Vagina (tissue), 2 donors: ENCODE measurements around the gene GPN2. TPM values are rescaled to one million over a fixed set of nuclear protein-coding genes. Genes with fewer than 3 reads are reported as not detected.
"Not testable (repeated sequence)": the region's sequence is repeated elsewhere in the genome, so short reads cannot be mapped to it uniquely, and the experiment has no call there.

Experiments used
- DNase-seq, 2 donors: peaks; one replicate each; pipeline ENCODE4 v3.0.0-alpha.2; 2017; ENCODE audit errors: extremely low spot score in 2 of 2
- H3K27ac ChIP-seq: fragments of 200-600 bp; sonication (generic); one replicate; pipeline ENCODE4 v1.5.1; 2019
- H3K27me3 ChIP-seq: fragments of 200-600 bp; sonication (generic); one replicate; pipeline ENCODE4 v1.5.1; 2019
- H3K36me3 ChIP-seq, 2 donors: fragments of 200-600 bp; sonication (generic); one replicate each; pipeline ENCODE4 v1.5.1; 2017 to 2019
- H3K4me1 ChIP-seq: fragments of 200-600 bp; sonication (generic); one replicate; pipeline ENCODE4 v1.5.1; 2019
- H3K4me3 ChIP-seq, 2 donors: fragments of 200-600 bp; sonication (generic); 1 replicate in 1 of 2; 2 replicates in 1 of 2; pipeline ENCODE4 v1.5.1; 2016 to 2019
- H3K9me3 ChIP-seq: fragments of 200-600 bp; sonication (generic); one replicate; pipeline ENCODE4 v1.5.1; 2019
- CTCF ChIP-seq, 3 experiments: fragments of 450-650 bp in 2 of 3; fragments of 200-600 bp in 1 of 3; sonication (generic) in 1 of 3; IDR thresholded peaks; one replicate each; pipeline ENCODE4 v1.5.1; 2017 to 2019; ENCODE audit warnings: antibody characterized with exemption in 3 of 3, mild to moderate bottlenecking in 2 of 3, moderate library complexity in 2 of 3
- POLR2A ChIP-seq, 2 donors: fragments of 450-650 bp; IDR thresholded peaks; one replicate each; pipeline ENCODE4 v1.6.1; 2017; ENCODE audit warnings: antibody characterized with exemption in 2 of 2, mild to moderate bottlenecking in 2 of 2, moderate library complexity in 2 of 2
- POLR2AphosphoS5 ChIP-seq, 2 donors: sonication (generic); formaldehyde crosslinking; IDR thresholded peaks; one replicate each; pipeline ENCODE4 v1.9.0; 2017; ENCODE audit warnings: antibody characterized with exemption in 2 of 2, mild to moderate bottlenecking in 2 of 2, low read depth in 1 of 2; ENCODE audit not compliant: insufficient read depth in 1 of 2
- intact Hi-C: fragments of 100-400 bp; cut with DNase I; formaldehyde crosslinking; loops from one replicate; pipeline ENCODE4 v1.15.1; 2023
- total RNA-seq: library from RNA; depleted of rRNA; stranded (reverse); fragments of >200 nt; gene quantifications from one replicate; pipeline ENCODE4 v1.2.3, GENCODE V29; 2016

GPN2 gene
- total RNA-seq, 1 donor from 2014 or later: 11.5 TPM

GRCh38 chr1:26839339-26839722 lies 50.8 kb downstream of the GPN2 start:
- TF ChIP-seq CTCF (IDR thresholded peaks at IDR 0.05) (no peak), POLR2AphosphoS5 (IDR thresholded peaks at IDR 0.05; ENCODE audit: insufficient read depth in 1 of 2, low read depth in 1 of 2) (no peak), POLR2A (IDR thresholded peaks at IDR 0.05) (no peak)
- intact Hi-C loops: no loop called here
- H3K27ac ChIP-seq: no peak overlapping the region
- peaks cover 0 to 58% of the 10 kb centered on the region in 2 donors for H3K36me3 ChIP-seq
- no peaks in the 10 kb centered on the region for H3K27me3 ChIP-seq
- no peak for DNase-seq
- no peak overlapping the region for H3K4me3 ChIP-seq
- no peaks in the 10 kb centered on the region for H3K4me1 ChIP-seq
- no peaks in the 10 kb centered on the region for H3K9me3 ChIP-seq

GRCh38 chr1:26838474-26839338 lies 51.4 kb downstream of the GPN2 start:
- H3K4me1 ChIP-seq: no peaks in the 10 kb centered on the region
- TF ChIP-seq POLR2AphosphoS5 (IDR thresholded peaks at IDR 0.05; ENCODE audit: insufficient read depth in 1 of 2, low read depth in 1 of 2): no peak
- no peak for TF ChIP-seq POLR2A (IDR thresholded peaks at IDR 0.05)
- intact Hi-C loops: no loop called here
- no peaks in the 10 kb centered on the region for H3K9me3 ChIP-seq
- no peak overlapping the region for H3K4me3 ChIP-seq
- H3K27me3 ChIP-seq: no peaks in the 10 kb centered on the region
- no peak overlapping the region for H3K27ac ChIP-seq
- peaks cover 0 to 61% of the 10 kb centered on the region in 2 donors for H3K36me3 ChIP-seq
- no peak for DNase-seq

- peaks cover 0 to 60% of the 10 kb centered on the region in 2 donors for H3K36me3 ChIP-seq
- not testable (repeated sequence) for H3K4me3 ChIP-seq
Measured at GRCh38 chr1:26837665-26838064, 52.4 kb downstream of the GPN2 start.

GRCh38 chr1:26833432-26834405 lies 56.4 kb downstream of the GPN2 start:
- intact Hi-C loops: no loop called here
- no peak for DNase-seq
- Histone ChIP-seq H3K27me3 (no peaks in the 10 kb centered on the region), H3K36me3 (peaks cover 0 to 40% of the 10 kb centered on the region in 2 donors), H3K9me3 (no peaks in the 10 kb centered on the region), H3K4me1 (peaks cover 19% of the 10 kb centered on the region), H3K27ac (peak overlapping the region; percentile 44), H3K4me3 (no peak overlapping the region)
- TF ChIP-seq CTCF (IDR thresholded peaks at IDR 0.05): no peak
- no peak for TF ChIP-seq POLR2AphosphoS5 (IDR thresholded peaks at IDR 0.05; ENCODE audit: insufficient read depth in 1 of 2, low read depth in 1 of 2)
- no peak for TF ChIP-seq POLR2A (IDR thresholded peaks at IDR 0.05)

More at GRCh38 chr1:26837665-26838064, 52.4 kb downstream of the GPN2 start:
- H3K9me3 ChIP-seq, H3K27ac ChIP-seq, H3K27me3 ChIP-seq, DNase-seq, H3K4me1 ChIP-seq, intact Hi-C loops: not testable (repeated sequence)

GRCh38 chr1:26832249-26832960 lies 57.7 kb downstream of the GPN2 start:
- TF ChIP-seq CTCF (IDR thresholded peaks at IDR 0.05) (no peak), POLR2A (IDR thresholded peaks at IDR 0.05) (no peak), POLR2AphosphoS5 (IDR thresholded peaks at IDR 0.05; ENCODE audit: insufficient read depth in 1 of 2, low read depth in 1 of 2) (no peak)
- DNase-seq: no peak
- intact Hi-C loops: no loop called here
- no peak overlapping the region for H3K4me3 ChIP-seq
- H3K27me3 ChIP-seq: no peaks in the 10 kb centered on the region
- H3K4me1 ChIP-seq: peaks cover 32% of the 10 kb centered on the region
- peaks cover 0 to 33% of the 10 kb centered on the region in 2 donors for H3K36me3 ChIP-seq
- H3K9me3 ChIP-seq: no peaks in the 10 kb centered on the region
- H3K27ac ChIP-seq: no peak overlapping the region
